Right lobe of liver (tissue), 4 donors: ENCODE measurements around the gene MAMLD1.

Source experiments
- POLR2A ChIP-seq: fragments of 450-650 bp; IDR thresholded peaks from one replicate; pipeline ENCODE4 v1.6.1; 2017; ENCODE audit warnings: antibody characterized with exemption, mild to moderate bottlenecking
- TF ChIP-seq, protein P1 (sequence below), 4 donors: fragments of 200-600 bp in 3 of 4; fragments of 450-650 bp in 1 of 4; IDR thresholded peaks; one replicate each; pipeline versions ENCODE4 v1.5.1 to v1.8.0; 2016 to 2022; ENCODE audit warnings: antibody characterized with exemption in 4 of 4, mild to moderate bottlenecking in 2 of 4
- donor health status: DM: no; HTN: no; CAD: no.
- donor health status: DM: no; HTN: no; CAD: no.
- donor health status: DM: no; HTN: yes; CAD: no.

DNA sequence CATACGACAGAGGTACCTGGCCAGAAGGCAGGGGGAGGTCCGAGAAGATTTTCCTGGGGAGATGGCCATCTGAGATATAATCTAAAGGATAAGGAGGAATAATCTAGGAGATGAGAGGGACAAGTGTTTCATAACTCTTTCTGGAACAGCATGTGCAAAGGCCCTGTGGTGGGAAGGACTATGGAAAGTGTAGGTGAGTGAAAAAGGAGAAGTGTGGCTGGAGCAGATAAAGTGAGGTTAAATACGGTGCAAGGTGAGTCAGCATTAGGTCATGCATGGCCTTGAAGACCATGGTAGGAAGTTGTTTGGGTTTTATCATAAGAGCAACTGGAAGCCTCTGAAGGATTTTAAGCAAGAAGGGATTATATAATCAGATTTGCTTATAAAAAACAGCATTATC lies 170.7 kb downstream of the MAMLD1 start:
- TF ChIP-seq, protein P1, sequence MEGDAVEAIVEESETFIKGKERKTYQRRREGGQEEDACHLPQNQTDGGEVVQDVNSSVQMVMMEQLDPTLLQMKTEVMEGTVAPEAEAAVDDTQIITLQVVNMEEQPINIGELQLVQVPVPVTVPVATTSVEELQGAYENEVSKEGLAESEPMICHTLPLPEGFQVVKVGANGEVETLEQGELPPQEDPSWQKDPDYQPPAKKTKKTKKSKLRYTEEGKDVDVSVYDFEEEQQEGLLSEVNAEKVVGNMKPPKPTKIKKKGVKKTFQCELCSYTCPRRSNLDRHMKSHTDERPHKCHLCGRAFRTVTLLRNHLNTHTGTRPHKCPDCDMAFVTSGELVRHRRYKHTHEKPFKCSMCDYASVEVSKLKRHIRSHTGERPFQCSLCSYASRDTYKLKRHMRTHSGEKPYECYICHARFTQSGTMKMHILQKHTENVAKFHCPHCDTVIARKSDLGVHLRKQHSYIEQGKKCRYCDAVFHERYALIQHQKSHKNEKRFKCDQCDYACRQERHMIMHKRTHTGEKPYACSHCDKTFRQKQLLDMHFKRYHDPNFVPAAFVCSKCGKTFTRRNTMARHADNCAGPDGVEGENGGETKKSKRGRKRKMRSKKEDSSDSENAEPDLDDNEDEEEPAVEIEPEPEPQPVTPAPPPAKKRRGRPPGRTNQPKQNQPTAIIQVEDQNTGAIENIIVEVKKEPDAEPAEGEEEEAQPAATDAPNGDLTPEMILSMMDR (IDR thresholded peaks at IDR 0.05): no peak
- TF ChIP-seq POLR2A: no peak
